Measurements from ENCODE around the gene ATP2B2.

Gene ATP2B2

GRCh38 chr3:10365316-10365715 lies 140.1 kb downstream of the ATP2B2 start:
- no CpG with 5 or more reads among the region's 6 CpGs for WGBS (ENCODE audit: insufficient coverage, insufficient read length)

GRCh38 chr3:10364806-10365205 lies 140.6 kb downstream of the ATP2B2 start:
- Histone ChIP-seq H3K9me3 (ENCODE audit: control insufficient read depth, insufficient read depth, low read length) (no peaks in the 10 kb centered on the region), H3K27ac (ENCODE audit: low read length) (no peak overlapping the region), H3K27me3 (ENCODE audit: control insufficient read depth, insufficient read depth, low read length) (no peaks in the 10 kb centered on the region), H3K4me1 (ENCODE audit: control insufficient read depth, insufficient read depth, low read length) (peaks cover 5% of the 10 kb centered on the region; the same call in 1 of the 2 replicates), H3K36me3 (ENCODE audit: control insufficient read depth, insufficient read depth, low read length) (no peaks in the 10 kb centered on the region), H3K4me3 (ENCODE audit: low read length) (no peak overlapping the region)
- DNase-seq (ENCODE audit: low read depth, low spot score) = no peak
- no CpG with 5 or more reads among the region's 7 CpGs for WGBS (ENCODE audit: insufficient coverage, insufficient read length)

More at GRCh38 chr3:10365316-10365715, 140.1 kb downstream of the ATP2B2 start:
- Histone ChIP-seq H3K27me3 (ENCODE audit: control insufficient read depth, insufficient read depth, low read length) (no peaks in the 10 kb centered on the region), H3K27ac (ENCODE audit: low read length) (no peak overlapping the region), H3K4me1 (ENCODE audit: control insufficient read depth, insufficient read depth, low read length) (peaks cover 5% of the 10 kb centered on the region; the same call in 1 of the 2 replicates), H3K9me3 (ENCODE audit: control insufficient read depth, insufficient read depth, low read length) (no peaks in the 10 kb centered on the region), H3K4me3 (ENCODE audit: low read length) (no peak overlapping the region), H3K36me3 (ENCODE audit: control insufficient read depth, insufficient read depth, low read length) (no peaks in the 10 kb centered on the region)
- no peak for DNase-seq (ENCODE audit: low read depth, low spot score)

DNA sequence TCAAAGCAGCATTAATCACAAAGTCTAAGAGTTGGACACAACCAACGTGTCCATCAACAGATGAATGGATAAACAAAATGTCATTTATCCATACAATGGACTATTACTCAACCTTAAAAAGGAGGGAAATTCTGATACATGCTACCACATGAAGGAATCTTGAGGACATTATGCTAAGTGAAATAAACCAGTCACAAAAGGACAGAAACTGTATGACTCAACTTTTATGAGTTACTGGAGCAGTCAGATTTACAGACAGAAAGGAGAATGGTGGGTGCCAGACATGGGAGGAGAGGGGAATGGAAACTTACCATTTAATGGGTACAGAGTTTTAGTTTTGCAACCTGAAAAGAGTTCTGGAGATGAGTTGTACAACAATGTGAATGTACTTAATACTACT lies 141.5 kb downstream of the ATP2B2 start:
- no peak for DNase-seq (ENCODE audit: low read depth, low spot score)
- no peak overlapping the region for H3K4me3 ChIP-seq (ENCODE audit: low read length)
- peaks cover 5% of the 10 kb centered on the region; the same call in 1 of the 2 replicates for H3K4me1 ChIP-seq (ENCODE audit: control insufficient read depth, insufficient read depth, low read length)
- no peaks in the 10 kb centered on the region for H3K9me3 ChIP-seq (ENCODE audit: control insufficient read depth, insufficient read depth, low read length)
- no CpG with 5 or more reads among the region's 1 CpG for WGBS (ENCODE audit: insufficient coverage, insufficient read length)
- no peaks in the 10 kb centered on the region for H3K27me3 ChIP-seq (ENCODE audit: control insufficient read depth, insufficient read depth, low read length)
- H3K27ac ChIP-seq (ENCODE audit: low read length) = no peak overlapping the region
- H3K36me3 ChIP-seq (ENCODE audit: control insufficient read depth, insufficient read depth, low read length) = no peaks in the 10 kb centered on the region

- WGBS (ENCODE audit: insufficient coverage, insufficient read length) = no CpG with 5 or more reads among the region's 5 CpGs
- DNase-seq (ENCODE audit: low read depth, low spot score) = no peak
Observed at GRCh38 chr3:10361375-10361774, 144.0 kb downstream of the ATP2B2 start.

DNA sequence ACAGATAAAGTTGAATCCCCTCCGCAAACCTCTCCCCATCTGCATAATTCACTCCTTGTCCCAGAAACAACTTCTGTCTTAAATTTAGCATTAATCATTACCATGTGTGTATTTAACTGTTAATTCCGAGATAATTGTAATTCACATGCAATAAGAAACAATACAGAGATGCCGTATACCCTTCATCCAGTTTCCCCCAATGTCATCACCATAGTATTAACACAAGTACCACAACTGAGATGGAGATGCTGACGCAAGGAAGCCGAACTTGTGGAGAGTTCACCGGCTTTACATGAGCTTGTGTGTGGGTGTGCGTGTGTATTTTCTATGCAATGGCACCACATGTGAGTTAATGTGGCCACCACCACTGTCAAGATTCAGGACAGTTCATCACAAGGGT lies 144.9 kb downstream of the ATP2B2 start:
- Histone ChIP-seq H3K27me3 (ENCODE audit: control insufficient read depth, insufficient read depth, low read length) (no peaks in the 10 kb centered on the region), H3K9me3 (ENCODE audit: control insufficient read depth, insufficient read depth, low read length) (no peaks in the 10 kb centered on the region), H3K4me3 (ENCODE audit: low read length) (no peak overlapping the region), H3K27ac (ENCODE audit: low read length) (no peak overlapping the region), H3K36me3 (ENCODE audit: control insufficient read depth, insufficient read depth, low read length) (no peaks in the 10 kb centered on the region), H3K4me1 (ENCODE audit: control insufficient read depth, insufficient read depth, low read length) (no peaks in the 10 kb centered on the region)
- no CpG with 5 or more reads among the region's 7 CpGs for WGBS (ENCODE audit: insufficient coverage, insufficient read length)
- no peak for DNase-seq (ENCODE audit: low read depth, low spot score)

More at GRCh38 chr3:10361375-10361774, 144.0 kb downstream of the ATP2B2 start:
- Histone ChIP-seq H3K36me3 (ENCODE audit: control insufficient read depth, insufficient read depth, low read length) (no peaks in the 10 kb centered on the region), H3K27ac (ENCODE audit: low read length) (no peak overlapping the region), H3K4me3 (ENCODE audit: low read length) (no peak overlapping the region), H3K9me3 (ENCODE audit: control insufficient read depth, insufficient read depth, low read length) (no peaks in the 10 kb centered on the region), H3K27me3 (ENCODE audit: control insufficient read depth, insufficient read depth, low read length) (no peaks in the 10 kb centered on the region), H3K4me1 (ENCODE audit: control insufficient read depth, insufficient read depth, low read length) (no peaks in the 10 kb centered on the region)

- Histone ChIP-seq H3K27me3 (ENCODE audit: control insufficient read depth, insufficient read depth, low read length) (no peaks in the 10 kb centered on the region), H3K27ac (ENCODE audit: low read length) (no peak overlapping the region), H3K9me3 (ENCODE audit: control insufficient read depth, insufficient read depth, low read length) (no peaks in the 10 kb centered on the region), H3K4me3 (ENCODE audit: low read length) (no peak overlapping the region), H3K36me3 (ENCODE audit: control insufficient read depth, insufficient read depth, low read length) (no peaks in the 10 kb centered on the region), H3K4me1 (ENCODE audit: control insufficient read depth, insufficient read depth, low read length) (no peaks in the 10 kb centered on the region)
- DNase-seq (ENCODE audit: low read depth, low spot score) = no peak
- WGBS (ENCODE audit: insufficient coverage, insufficient read length) = no CpG with 5 or more reads among the region's 19 CpGs
Observed at GRCh38 chr3:10359761-10360161, 145.6 kb downstream of the ATP2B2 start.

DNA sequence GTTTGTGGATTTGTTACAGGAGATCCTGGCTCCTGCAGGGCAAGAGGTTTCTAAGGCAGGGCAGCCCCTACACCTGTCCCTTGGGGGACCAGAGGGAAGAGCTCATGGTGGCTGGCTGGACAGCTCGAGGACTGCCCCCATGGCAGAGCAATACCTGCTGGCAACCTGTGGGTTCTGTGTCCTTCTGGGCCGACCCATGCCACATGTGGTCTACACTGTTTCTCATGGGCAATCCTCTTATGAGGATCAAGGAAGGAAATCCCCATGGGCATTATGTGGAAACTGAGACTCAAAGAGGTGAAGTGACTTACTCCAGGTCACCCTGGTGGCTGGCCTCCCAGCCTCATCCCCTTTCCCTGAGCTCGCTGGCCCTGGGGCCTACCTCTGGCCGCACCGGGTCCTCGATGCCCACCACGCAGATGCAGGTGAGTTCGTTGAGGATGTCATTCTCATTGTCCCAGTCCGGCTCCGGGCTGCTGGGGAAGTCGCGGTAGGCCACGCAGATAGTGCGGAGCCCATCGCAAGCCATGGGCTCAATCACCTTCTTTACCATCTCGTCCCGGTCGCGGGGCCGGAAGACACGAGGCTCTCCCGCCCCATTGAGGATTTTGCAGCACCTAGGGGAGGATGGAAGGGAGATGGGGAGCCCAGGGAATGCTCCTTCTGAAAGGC lies 146.9 kb downstream of the ATP2B2 start:
- Histone ChIP-seq H3K4me3 (ENCODE audit: low read length) (no peak overlapping the region), H3K36me3 (ENCODE audit: control insufficient read depth, insufficient read depth, low read length) (no peaks in the 10 kb centered on the region), H3K27me3 (ENCODE audit: control insufficient read depth, insufficient read depth, low read length) (no peaks in the 10 kb centered on the region), H3K4me1 (ENCODE audit: control insufficient read depth, insufficient read depth, low read length) (no peaks in the 10 kb centered on the region), H3K27ac (ENCODE audit: low read length) (no peak overlapping the region), H3K9me3 (ENCODE audit: control insufficient read depth, insufficient read depth, low read length) (no peaks in the 10 kb centered on the region)
- no peak for DNase-seq (ENCODE audit: low read depth, low spot score)
- no CpG with 5 or more reads among the region's 22 CpGs for WGBS (ENCODE audit: insufficient coverage, insufficient read length)

DNA sequence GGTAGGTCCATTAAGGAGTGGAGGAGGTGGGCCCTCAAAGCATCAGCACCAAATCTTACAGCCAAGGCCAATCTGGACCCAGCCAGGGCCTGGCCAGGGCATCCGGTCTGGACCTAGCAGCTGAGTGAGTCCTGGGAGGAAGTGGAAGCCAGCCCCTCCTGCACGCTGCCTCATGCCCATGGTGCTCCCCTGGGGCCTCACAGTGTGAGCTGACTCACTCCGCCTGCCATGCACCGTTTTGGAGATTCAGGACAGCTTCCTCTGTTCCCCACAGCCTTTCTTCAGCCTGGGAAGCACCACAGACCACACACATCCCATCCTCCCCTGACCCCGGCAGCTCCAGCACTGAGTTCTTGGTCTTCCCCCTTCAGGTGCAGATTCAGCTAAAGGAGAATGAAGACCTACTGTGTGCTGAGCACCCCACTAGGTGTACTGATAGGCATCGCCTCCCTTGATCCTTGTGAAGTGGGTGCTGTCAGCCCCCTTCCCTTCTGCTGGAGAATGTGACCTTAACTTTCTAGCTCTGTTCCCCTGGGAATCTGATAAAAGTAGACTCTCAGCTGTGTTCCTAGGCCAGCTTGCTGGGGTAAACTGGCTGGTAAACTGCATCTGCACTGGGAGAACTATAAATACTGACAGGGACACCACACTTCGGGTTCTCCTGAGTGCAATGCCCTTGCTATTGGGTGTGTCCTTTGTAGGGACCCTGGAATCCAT lies 147.6 kb downstream of the ATP2B2 start:
- Histone ChIP-seq H3K4me1 (ENCODE audit: control insufficient read depth, insufficient read depth, low read length) (no peaks in the 10 kb centered on the region), H3K4me3 (ENCODE audit: low read length) (no peak overlapping the region), H3K27ac (ENCODE audit: low read length) (no peak overlapping the region), H3K27me3 (ENCODE audit: control insufficient read depth, insufficient read depth, low read length) (no peaks in the 10 kb centered on the region), H3K9me3 (ENCODE audit: control insufficient read depth, insufficient read depth, low read length) (no peaks in the 10 kb centered on the region), H3K36me3 (ENCODE audit: control insufficient read depth, insufficient read depth, low read length) (no peaks in the 10 kb centered on the region)
- no peak for DNase-seq (ENCODE audit: low read depth, low spot score)
- WGBS (ENCODE audit: insufficient coverage, insufficient read length) = no CpG with 5 or more reads among the region's 7 CpGs

DNA sequence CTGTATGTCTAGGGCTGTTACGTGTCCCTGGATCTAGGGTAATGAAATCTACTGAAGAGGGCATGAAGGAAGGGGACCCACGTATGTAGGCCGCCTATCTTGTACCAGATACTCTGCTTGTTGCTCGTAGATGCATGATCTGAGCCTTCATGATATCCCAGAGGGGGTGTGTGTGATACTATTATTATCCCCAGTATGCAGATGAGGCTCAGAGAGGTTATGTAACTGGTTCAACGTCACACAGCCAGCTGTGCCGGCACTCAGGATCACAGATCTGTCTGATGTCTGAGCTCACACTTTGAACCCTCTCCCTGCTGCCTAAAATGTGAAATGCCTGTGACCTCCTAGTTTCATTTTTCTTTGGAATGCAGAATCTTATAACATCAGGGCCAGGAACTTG lies 148.3 kb downstream of the ATP2B2 start:
- Histone ChIP-seq H3K27me3 (ENCODE audit: control insufficient read depth, insufficient read depth, low read length) (no peaks in the 10 kb centered on the region), H3K4me1 (ENCODE audit: control insufficient read depth, insufficient read depth, low read length) (no peaks in the 10 kb centered on the region), H3K9me3 (ENCODE audit: control insufficient read depth, insufficient read depth, low read length) (no peaks in the 10 kb centered on the region), H3K27ac (ENCODE audit: low read length) (no peak overlapping the region), H3K36me3 (ENCODE audit: control insufficient read depth, insufficient read depth, low read length) (no peaks in the 10 kb centered on the region), H3K4me3 (ENCODE audit: low read length) (no peak overlapping the region)
- no peak for DNase-seq (ENCODE audit: low read depth, low spot score)
- WGBS (ENCODE audit: insufficient coverage, insufficient read length) = no CpG with 5 or more reads among the region's 6 CpGs

DNA sequence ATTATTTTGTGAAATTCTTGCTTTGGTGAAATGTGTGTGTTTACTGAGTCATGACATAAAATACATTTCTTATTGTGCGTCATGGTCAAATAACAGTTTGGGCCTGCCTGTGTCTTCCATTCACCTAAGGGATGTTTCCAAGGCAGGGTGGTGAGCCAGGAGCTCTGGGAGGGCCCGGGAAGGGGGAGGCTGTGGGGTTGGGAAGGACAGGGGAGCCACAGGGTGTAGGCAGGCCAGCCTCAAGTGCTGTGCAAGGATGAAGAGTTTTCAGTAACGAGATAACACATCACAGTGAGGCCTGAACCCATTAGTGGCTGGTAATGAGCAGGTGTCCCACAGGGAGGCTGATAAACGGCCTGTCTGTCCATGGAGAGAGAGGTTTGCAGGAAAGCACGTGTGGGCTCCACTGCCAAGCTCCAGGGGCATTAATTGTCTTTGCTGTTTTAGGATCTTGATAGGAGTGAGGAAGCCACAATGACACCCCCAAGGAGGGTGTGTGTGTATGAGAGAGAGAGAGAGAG lies 148.9 kb downstream of the ATP2B2 start:
- no peak overlapping the region for H3K27ac ChIP-seq (ENCODE audit: low read length)
- no peaks in the 10 kb centered on the region for H3K4me1 ChIP-seq (ENCODE audit: control insufficient read depth, insufficient read depth, low read length)
- no CpG with 5 or more reads among the region's 5 CpGs for WGBS (ENCODE audit: insufficient coverage, insufficient read length)
- H3K4me3 ChIP-seq (ENCODE audit: low read length) = no peak overlapping the region
- no peak for DNase-seq (ENCODE audit: low read depth, low spot score)
- no peaks in the 10 kb centered on the region for H3K27me3 ChIP-seq (ENCODE audit: control insufficient read depth, insufficient read depth, low read length)
- H3K36me3 ChIP-seq (ENCODE audit: control insufficient read depth, insufficient read depth, low read length) = no peaks in the 10 kb centered on the region
- no peaks in the 10 kb centered on the region for H3K9me3 ChIP-seq (ENCODE audit: control insufficient read depth, insufficient read depth, low read length)

All from iPS DF 6.9 (cell line).